Lung (tissue), 12 donors: Measurements from ENCODE around the gene NAIF1. TPM values are rescaled to one million over a fixed set of nuclear protein-coding genes. Genes with fewer than 3 reads are reported as not detected.

ENCODE experiments used
- ATAC-seq: fragments of 200-7000 bp; cut with Tn5 transposase; one replicate; pipeline ENCODE4 v1.9.1; 2020; ENCODE audit warnings: moderate number of reproducible peaks; ENCODE audit not compliant: insufficient read depth, low FRiP score
- DNase-seq, 3 donors: peaks; one replicate each; pipeline ENCODE4 v3.0.0-alpha.2; 2013 to 2017
- H3K27ac ChIP-seq, 2 donors: one replicate each; pipeline ENCODE4 v1.5.1; 2013; ENCODE audit warnings: mild to moderate bottlenecking in 2 of 2, moderate library complexity in 2 of 2, control low read depth in 1 of 2, inconsistent platforms in 1 of 2, low read depth in 1 of 2, low read length in 1 of 2
- H3K27me3 ChIP-seq, 3 donors: one replicate each; pipeline ENCODE4 v1.5.1; 2013; ENCODE audit warnings: low read length in 2 of 3; ENCODE audit not compliant: control insufficient read depth in 3 of 3, insufficient read depth in 3 of 3
- H3K36me3 ChIP-seq, 4 donors: one replicate each; pipeline ENCODE4 v1.5.1; 2013; ENCODE audit warnings: low read length in 4 of 4, mild to moderate bottlenecking in 1 of 4, moderate library complexity in 1 of 4; ENCODE audit not compliant: control insufficient read depth in 4 of 4, insufficient read depth in 4 of 4
- H3K4me1 ChIP-seq, 5 donors: one replicate each; pipeline ENCODE4 v1.5.1; 2013; ENCODE audit warnings: low read length in 5 of 5, mild to moderate bottlenecking in 2 of 5, moderate library complexity in 1 of 5; ENCODE audit not compliant: control insufficient read depth in 5 of 5, insufficient read depth in 5 of 5
- H3K4me3 ChIP-seq: one replicate; pipeline ENCODE4 v1.5.1; 2013; ENCODE audit warnings: mild to moderate bottlenecking, control low read depth, moderate library complexity
- H3K9ac ChIP-seq, 2 donors: one replicate each; pipeline ENCODE4 v1.5.1; 2013; ENCODE audit warnings: low read length in 2 of 2, control low read depth in 1 of 2; ENCODE audit not compliant: insufficient read depth in 1 of 2
- H3K9me3 ChIP-seq, 4 donors: one replicate each; pipeline ENCODE4 v1.5.1; 2013; ENCODE audit warnings: low read length in 3 of 4, mild to moderate bottlenecking in 1 of 4, moderate library complexity in 1 of 4; ENCODE audit not compliant: control insufficient read depth in 4 of 4, insufficient read depth in 3 of 4
- WGBS, 2 donors: extraction: QIAGEN DNeasy Blood & Tissue Kit; methylation state at CpG; one replicate each; pipeline ENCODE4 v1.1.7; 2013; 5-methylcytosine and 5-hydroxymethylcytosine counted together
- polyA plus RNA-seq, 2 donors: library from polyadenylated mRNA; stranded (reverse); fragments of 200-250 nt; gene quantifications; one replicate each; pipeline ENCODE4 v1.2.1, GENCODE V29; 2013
- total RNA-seq, 2 donors: library from RNA; depleted of rRNA in 1 of 2; stranded (reverse); fragments of >200 nt in 1 of 2; gene quantifications; one replicate each; pipeline ENCODE4 v1.2.1, GENCODE V29; 2014 to 2021
- TF ChIP-seq, protein P1 (sequence below): IDR thresholded peaks from 2 replicates; pipeline ENCODE4 v1.5.1; 2012; ENCODE audit warnings: mild to moderate bottlenecking; ENCODE audit errors: control extremely low read depth, extremely low read depth
- donor health status: control.
- donor health status: control.
- donor health status: Bipolar disorder and iron deficiency.
- donor health status: healthy.
- donor health status: DM: yes; HTN: yes; CAD: no.

NAIF1 gene
- total and polyA plus RNA-seq, 4 donors = 7.2 to 9.4 (median 8.8) TPM

- TF ChIP-seq, protein P1, sequence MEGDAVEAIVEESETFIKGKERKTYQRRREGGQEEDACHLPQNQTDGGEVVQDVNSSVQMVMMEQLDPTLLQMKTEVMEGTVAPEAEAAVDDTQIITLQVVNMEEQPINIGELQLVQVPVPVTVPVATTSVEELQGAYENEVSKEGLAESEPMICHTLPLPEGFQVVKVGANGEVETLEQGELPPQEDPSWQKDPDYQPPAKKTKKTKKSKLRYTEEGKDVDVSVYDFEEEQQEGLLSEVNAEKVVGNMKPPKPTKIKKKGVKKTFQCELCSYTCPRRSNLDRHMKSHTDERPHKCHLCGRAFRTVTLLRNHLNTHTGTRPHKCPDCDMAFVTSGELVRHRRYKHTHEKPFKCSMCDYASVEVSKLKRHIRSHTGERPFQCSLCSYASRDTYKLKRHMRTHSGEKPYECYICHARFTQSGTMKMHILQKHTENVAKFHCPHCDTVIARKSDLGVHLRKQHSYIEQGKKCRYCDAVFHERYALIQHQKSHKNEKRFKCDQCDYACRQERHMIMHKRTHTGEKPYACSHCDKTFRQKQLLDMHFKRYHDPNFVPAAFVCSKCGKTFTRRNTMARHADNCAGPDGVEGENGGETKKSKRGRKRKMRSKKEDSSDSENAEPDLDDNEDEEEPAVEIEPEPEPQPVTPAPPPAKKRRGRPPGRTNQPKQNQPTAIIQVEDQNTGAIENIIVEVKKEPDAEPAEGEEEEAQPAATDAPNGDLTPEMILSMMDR = no peak
- no peak for ATAC-seq
- 57 to 62% methylated on average over 3 of the region's 3 CpGs for WGBS, 2 donors
- Histone ChIP-seq H3K9ac (no peak overlapping the region), H3K27me3 (no peaks in the 10 kb centered on the region), H3K4me1 (peaks cover 0 to 19% (median 10%) of the 10 kb centered on the region in 5 donors), H3K4me3 (no peak overlapping the region), H3K9me3 (no peaks in the 10 kb centered on the region), H3K36me3 (no peaks in the 10 kb centered on the region), H3K27ac (peak overlapping the region in 1 of 2 donors; percentile 14)
- no peak for DNase-seq
These were observed 13.0 kb downstream of the NAIF1 start for GRCh38 chr9:128054087-128054486.

DNA sequence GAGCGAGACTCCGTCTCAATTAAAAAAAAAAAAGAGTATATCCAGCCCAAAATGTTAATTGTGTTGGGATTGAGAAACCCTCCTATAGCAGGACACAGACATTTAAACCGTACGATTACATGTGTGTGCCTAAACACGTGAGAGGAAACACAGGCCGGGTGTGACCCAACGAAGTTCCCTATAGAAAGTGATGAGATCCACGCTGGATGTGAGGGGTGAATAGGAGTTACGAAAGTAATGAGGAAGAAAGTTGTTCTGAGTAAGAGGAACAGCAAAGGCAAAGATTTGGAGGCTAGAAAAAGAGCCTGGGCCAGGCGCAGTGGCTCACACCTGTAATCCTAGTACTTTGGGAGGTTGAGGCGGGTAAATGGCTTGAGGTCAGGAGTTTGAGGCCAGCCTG is 13.6 kb downstream of the NAIF1 start:
- ATAC-seq (no peak), DNase-seq (no peak)
- peaks cover 0 to 19% (median 10%) of the 10 kb centered on the region in 5 donors for H3K4me1 ChIP-seq
- 36 to 74% methylated on average over 11 of the region's 11 CpGs for WGBS, 2 donors
- H3K27ac ChIP-seq = no peak overlapping the region
- H3K9me3 ChIP-seq = no peaks in the 10 kb centered on the region
- H3K36me3 ChIP-seq = no peaks in the 10 kb centered on the region
- TF ChIP-seq, protein P1 = no peak
- H3K9ac ChIP-seq = no peak overlapping the region
- no peaks in the 10 kb centered on the region for H3K27me3 ChIP-seq
- no peak overlapping the region for H3K4me3 ChIP-seq

DNA sequence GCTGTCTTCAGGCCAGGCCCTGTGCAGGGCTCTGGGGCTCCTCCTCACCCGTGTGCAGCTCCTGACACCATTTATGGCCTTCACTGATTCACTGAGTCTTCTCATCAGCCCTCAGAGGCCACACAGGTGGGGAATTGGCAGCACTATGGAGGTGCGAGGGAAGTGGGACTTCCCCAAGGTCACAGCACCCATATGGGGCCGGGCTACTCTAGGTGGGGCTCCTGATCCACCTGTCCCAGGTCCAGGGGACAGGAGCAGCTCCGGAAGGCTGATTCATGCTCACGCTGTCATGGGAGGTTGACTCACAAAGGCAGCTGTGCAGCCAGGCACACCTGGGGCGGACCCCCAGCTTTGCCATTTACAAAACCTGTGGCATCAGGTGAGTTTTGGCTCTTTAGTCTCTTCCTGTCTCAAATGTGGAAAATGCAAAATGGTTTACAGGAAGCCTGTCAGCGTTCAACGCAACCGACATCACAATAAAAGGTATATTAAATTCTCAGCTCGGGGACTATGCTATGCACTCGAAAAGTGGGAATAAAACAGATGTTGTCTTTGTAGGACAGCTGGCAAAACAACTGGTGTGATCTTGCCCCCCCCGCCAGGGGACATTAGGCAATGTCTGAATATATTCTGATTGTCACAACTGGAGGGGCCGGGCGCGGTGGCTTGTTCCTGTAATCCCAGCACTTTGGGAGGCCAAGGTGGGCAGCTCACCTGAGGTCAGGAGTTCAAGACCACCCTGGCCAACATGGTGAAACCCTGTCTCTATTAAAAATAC is 15.0 kb downstream of the NAIF1 start:
- TF ChIP-seq, protein P1 = no peak
- H3K9ac ChIP-seq = no peak overlapping the region
- no peak overlapping the region for H3K27ac ChIP-seq
- no peaks in the 10 kb centered on the region for H3K36me3 ChIP-seq
- ATAC-seq (no peak), DNase-seq (no peak)
- H3K27me3 ChIP-seq = no peaks in the 10 kb centered on the region
- H3K4me3 ChIP-seq = no peak overlapping the region
- H3K4me1 ChIP-seq = peaks cover 0 to 17% (median 10%) of the 10 kb centered on the region in 5 donors
- WGBS, 2 donors = 88 to 89% methylated on average over 15 of the region's 15 CpGs
- H3K9me3 ChIP-seq = no peaks in the 10 kb centered on the region
